ENCODE results near the gene BICD1. TPM values are rescaled to one million over a fixed set of nuclear protein-coding genes. Genes with fewer than 3 reads are reported as not detected.

The BICD1 gene
- polyA plus RNA-seq, 1 of the 3 experiments (the other 2 are of a cell fraction), result 12.1 TPM

DNA sequence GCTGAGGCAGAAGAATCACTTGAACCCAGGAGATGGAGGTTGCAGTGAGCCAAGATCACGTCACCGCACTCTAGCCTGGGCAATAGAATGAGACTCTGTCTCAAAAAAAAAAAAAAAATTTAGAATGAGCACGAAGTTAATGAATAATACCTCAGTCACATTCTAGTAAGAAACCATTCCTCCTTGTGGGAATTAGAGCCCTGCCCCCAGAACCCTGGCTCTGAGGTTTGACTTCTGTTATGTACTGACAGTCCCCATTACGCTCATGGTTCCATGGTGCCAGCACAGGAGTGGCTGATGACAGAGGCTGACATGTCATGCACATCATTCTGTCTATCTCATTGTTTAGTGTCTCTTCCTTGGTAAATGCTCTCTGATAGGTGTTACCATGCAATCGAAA, 160.1 kb downstream of the BICD1 start (continued):
- TF ChIP-seq, protein P1, sequence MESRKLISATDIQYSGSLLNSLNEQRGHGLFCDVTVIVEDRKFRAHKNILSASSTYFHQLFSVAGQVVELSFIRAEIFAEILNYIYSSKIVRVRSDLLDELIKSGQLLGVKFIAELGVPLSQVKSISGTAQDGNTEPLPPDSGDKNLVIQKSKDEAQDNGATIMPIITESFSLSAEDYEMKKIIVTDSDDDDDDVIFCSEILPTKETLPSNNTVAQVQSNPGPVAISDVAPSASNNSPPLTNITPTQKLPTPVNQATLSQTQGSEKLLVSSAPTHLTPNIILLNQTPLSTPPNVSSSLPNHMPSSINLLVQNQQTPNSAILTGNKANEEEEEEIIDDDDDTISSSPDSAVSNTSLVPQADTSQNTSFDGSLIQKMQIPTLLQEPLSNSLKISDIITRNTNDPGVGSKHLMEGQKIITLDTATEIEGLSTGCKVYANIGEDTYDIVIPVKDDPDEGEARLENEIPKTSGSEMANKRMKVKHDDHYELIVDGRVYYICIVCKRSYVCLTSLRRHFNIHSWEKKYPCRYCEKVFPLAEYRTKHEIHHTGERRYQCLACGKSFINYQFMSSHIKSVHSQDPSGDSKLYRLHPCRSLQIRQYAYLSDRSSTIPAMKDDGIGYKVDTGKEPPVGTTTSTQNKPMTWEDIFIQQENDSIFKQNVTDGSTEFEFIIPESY (IDR thresholded peaks at IDR 0.05; ENCODE audit: borderline replicate concordance, low read depth), result no peak
- TF ChIP-seq FOXM1 (IDR thresholded peaks at IDR 0.05; ENCODE audit: low read depth) (no peak), MXI1 (IDR thresholded peaks at IDR 0.05; ENCODE audit: low read depth, low read length) (no peak)

DNA sequence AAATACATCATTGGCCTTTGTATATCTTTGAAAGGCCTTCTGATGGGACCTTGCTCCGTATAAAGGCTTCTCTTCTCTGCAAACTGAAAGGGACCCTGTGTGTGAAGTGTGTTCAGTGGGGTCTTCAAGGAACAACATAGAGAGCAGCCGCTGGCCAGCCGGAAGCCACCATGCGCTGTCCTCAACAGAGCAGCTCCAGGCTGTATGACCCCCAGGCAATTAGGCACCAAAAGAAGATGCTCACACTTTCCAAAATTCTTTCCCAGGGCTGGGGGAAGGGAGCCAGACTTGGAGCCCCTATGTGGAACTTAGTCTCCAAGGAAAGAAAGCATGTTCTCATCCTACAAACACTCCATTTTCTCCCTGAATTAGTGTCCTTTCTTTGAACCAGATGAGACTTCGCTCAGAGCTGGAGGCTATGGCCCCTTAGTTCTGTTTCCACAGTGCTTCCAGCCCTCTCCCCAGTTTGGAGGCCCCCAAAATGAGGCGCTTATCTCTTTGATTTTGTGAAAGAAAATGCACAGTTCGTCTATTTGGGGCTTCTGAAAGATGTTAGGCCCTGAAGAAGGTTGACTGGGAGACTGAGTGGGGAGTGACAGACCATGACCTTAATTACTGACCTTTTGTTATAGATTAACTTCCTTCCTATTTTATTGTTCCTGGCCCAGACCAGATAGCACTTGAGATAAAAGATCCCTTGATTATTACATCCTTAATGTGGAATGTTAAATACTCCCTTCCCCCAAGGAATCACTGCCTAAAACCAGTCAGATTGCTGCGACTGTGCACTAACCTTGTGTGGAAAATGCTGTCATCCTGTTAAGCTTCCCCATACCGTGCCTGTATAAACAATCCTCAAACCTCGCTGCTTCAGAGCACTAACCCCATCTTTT, 164.4 kb downstream of the BICD1 start:
- Histone ChIP-seq H3K27me3 (ENCODE audit: insufficient read depth) (no peaks in the 10 kb centered on the region), H2AFZ (ENCODE audit: low read depth) (0 out of 2 replicates have a peak overlapping the region, but pooled peaks have one; percentile 9), H3K4me1 (ENCODE audit: control insufficient read depth in 1 of 2, insufficient read depth in 2 of 2, low read depth in 1 of 2, low read length in 1 of 2) (peaks cover 19 to 29% of the 10 kb centered on the region in 2 experiments), H3K36me3 (replicated peaks in 1 of 2; ENCODE audit: control insufficient read depth in 1 of 2, insufficient read depth in 2 of 2, low read length in 1 of 2) (peaks cover 0 to 3% of the 10 kb centered on the region in 2 experiments), H3K79me2 (ENCODE audit: insufficient read depth) (peaks cover 5% of the 10 kb centered on the region), H4K20me1 (ENCODE audit: insufficient read depth) (no peaks in the 10 kb centered on the region), H3K27ac (ENCODE audit: low read depth in 2 of 2, low read length in 1 of 2) (peak overlapping the region; percentile 28 to 61), H3K9me3 (no peaks in the 10 kb centered on the region), H3K9me2 (no peaks in the 10 kb centered on the region), H3K4me2 (peak overlapping the region; percentile 51), H3K9ac (peak overlapping the region; percentile 10; the same call in 1 of the 2 replicates), H3F3A (replicated peaks; ENCODE audit: insufficient read depth) (peaks cover 9% of the 10 kb centered on the region), H3K4me3 (ENCODE audit: low read depth in 2 of 2, low read length in 1 of 2) (peak overlapping the region in 1 of 2 experiments; percentile 10; a peak in 1 of 4 replicates)
- POLR2A ChIA-PET, result no interaction called here
- TF ChIP-seq, protein P2, sequence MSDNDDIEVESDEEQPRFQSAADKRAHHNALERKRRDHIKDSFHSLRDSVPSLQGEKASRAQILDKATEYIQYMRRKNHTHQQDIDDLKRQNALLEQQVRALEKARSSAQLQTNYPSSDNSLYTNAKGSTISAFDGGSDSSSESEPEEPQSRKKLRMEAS (IDR thresholded peaks at IDR 0.05; ENCODE audit: low read depth), result no peak
- peak; percentile 43 for TF ChIP-seq TCF12 (IDR thresholded peaks at IDR 0.05)
- TF ChIP-seq FOXM1 (IDR thresholded peaks at IDR 0.05; ENCODE audit: low read depth), result no peak
- TF ChIP-seq EP300 (IDR thresholded peaks at IDR 0.05; ENCODE audit: borderline replicate concordance in 1 of 2, low read depth in 1 of 2, low read length in 1 of 2), result 0 out of 4 replicates have a peak, but pooled peaks of 1 of the 2 experiments have one; percentile 15
- no peak for TF ChIP-seq SMC3 (IDR thresholded peaks at IDR 0.05; ENCODE audit: low read depth, low read length)
- TF ChIP-seq FOXJ3 (CRISPR knock-in tag; IDR thresholded peaks at IDR 0.05), result no peak
- TF ChIP-seq NFIC (IDR thresholded peaks at IDR 0.05; ENCODE audit: borderline replicate concordance), result no peak
- 0 out of 2 replicates have a peak, but pooled peaks have one; percentile 17 for TF ChIP-seq TEAD4 (IDR thresholded peaks at IDR 0.05; ENCODE audit: borderline replicate concordance, insufficient read depth)
- peak; percentile 18 for TF ChIP-seq CHD2 (IDR thresholded peaks at IDR 0.05; ENCODE audit: low read length, partially characterized antibody)
- 71% methylated on average over 10 of the region's 10 CpGs for WGBS (ENCODE audit: low lambda C conversion rate)
- CTCF ChIA-PET, result no interaction called here
- peak; percentile 30 for DNase-seq

DNA sequence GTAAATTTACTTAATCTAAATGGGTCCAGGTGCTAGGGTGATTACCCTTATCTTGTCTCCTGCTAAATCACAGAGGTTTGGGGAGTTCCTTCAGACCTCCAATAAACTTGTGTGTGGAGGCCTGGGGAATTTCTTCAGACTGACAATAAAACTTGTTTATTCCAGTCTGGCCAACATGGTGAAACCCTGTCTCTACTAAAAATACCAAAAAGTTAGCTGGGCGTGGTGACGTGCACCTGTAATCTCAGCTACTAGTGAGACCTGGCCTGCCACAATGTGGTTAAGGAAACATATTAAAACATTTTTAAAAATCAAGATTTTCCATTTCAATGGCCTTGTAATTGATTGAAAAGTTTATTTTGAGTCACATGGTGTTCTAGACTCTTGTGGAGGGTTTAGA, 165.8 kb downstream of the BICD1 start:
- peaks cover 19 to 29% of the 10 kb centered on the region in 2 experiments for H3K4me1 ChIP-seq (ENCODE audit: control insufficient read depth in 1 of 2, insufficient read depth in 2 of 2, low read depth in 1 of 2, low read length in 1 of 2)
- WGBS (ENCODE audit: low lambda C conversion rate), result 98% methylated on average over 2 of the region's 2 CpGs
- H3K9ac ChIP-seq, result no peak overlapping the region
- no peaks in the 10 kb centered on the region for H3K79me2 ChIP-seq (ENCODE audit: insufficient read depth)
- no peaks in the 10 kb centered on the region for H4K20me1 ChIP-seq (ENCODE audit: insufficient read depth)
- H3K9me2 ChIP-seq, result no peaks in the 10 kb centered on the region
- ChIA-PET CTCF (interaction anchor here (1.0 kb wide), 1 partner anchor 20 kb away, joined by 3 read pairs; no protein-coding TSS in a partner anchor), POLR2A (no interaction called here)
- H2AFZ ChIP-seq (ENCODE audit: low read depth), result no peak overlapping the region
- H3K36me3 ChIP-seq (replicated peaks in 1 of 2; ENCODE audit: control insufficient read depth in 1 of 2, insufficient read depth in 2 of 2, low read length in 1 of 2), result peaks cover 0 to 3% of the 10 kb centered on the region in 2 experiments
- TF ChIP-seq JUND (IDR thresholded peaks at IDR 0.05) (no peak), NRF1 (IDR thresholded peaks at IDR 0.05; ENCODE audit: low read depth, low read length) (no peak)
- TF ChIP-seq, protein P3, sequence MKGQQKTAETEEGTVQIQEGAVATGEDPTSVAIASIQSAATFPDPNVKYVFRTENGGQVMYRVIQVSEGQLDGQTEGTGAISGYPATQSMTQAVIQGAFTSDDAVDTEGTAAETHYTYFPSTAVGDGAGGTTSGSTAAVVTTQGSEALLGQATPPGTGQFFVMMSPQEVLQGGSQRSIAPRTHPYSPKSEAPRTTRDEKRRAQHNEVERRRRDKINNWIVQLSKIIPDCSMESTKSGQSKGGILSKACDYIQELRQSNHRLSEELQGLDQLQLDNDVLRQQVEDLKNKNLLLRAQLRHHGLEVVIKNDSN (IDR thresholded peaks at IDR 0.05; ENCODE audit: borderline replicate concordance, low read depth), result no peak
- H3F3A ChIP-seq (replicated peaks; ENCODE audit: insufficient read depth), result peaks cover 9% of the 10 kb centered on the region
- H3K4me2 ChIP-seq, result no peak overlapping the region
- no peak overlapping the region for H3K4me3 ChIP-seq (ENCODE audit: low read depth in 2 of 2, low read length in 1 of 2)
- no peak for DNase-seq
- no peak overlapping the region for H3K27ac ChIP-seq (ENCODE audit: low read depth in 2 of 2, low read length in 1 of 2)
- H3K27me3 ChIP-seq (ENCODE audit: insufficient read depth), result no peaks in the 10 kb centered on the region
- H3K9me3 ChIP-seq, result no peaks in the 10 kb centered on the region
